ENCODE results near the gene ZNF670. TPM values are rescaled to one million over a fixed set of nuclear protein-coding genes. Genes with fewer than 3 reads are reported as not detected.
"Not testable (repeated sequence)": the region's sequence is repeated elsewhere in the genome, so short reads cannot be mapped to it uniquely, and the experiment has no call there.

The ZNF670 gene
- polyA plus RNA-seq, 3 donors, result 7.5 to 10.0 (median 8.3) TPM

DNA sequence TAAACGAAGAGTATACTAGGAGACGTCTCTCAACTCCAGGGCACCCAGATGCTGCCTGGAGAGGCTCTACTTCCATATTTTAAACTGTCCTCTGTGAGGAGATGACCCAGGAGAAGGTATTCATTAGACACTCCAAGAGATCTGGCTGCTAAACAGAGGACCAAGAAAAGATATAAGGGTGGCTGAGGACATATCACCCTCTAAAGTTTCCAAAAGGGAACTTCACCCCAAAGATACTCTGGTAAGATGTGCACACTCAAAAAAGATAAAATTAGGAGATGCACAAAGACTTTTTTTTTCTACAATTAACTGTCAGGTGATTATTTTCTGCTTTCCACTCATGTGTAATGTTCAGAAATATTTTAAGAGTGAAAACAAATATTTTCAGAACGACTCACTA lies 1.4 kb downstream of the ZNF670 start:
- no peak for DNase-seq (ENCODE audit: extremely low read depth in 1 of 11, low read depth in 9 of 11, low spot score in 4 of 11)

DNA sequence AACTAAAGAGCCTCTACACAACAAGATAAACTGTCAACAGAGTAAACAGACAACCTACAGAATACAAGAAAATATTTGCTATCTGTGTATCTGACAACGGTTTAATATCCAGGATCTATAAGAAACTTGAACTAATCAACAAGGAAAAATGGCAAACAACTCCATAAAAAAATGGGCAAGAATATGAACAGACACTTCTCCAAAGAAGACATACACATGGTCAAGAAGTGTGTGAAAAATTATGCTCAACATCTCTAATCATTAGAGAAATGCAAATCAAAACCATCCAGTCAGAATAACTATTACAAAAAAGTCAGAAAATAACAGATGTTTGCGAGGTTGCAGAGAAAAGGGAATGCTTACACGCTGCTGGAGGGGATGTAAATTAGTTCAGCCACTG lies 8.0 kb downstream of the ZNF670 start:
- no peak for DNase-seq (ENCODE audit: extremely low read depth in 1 of 11, low read depth in 9 of 11, low spot score in 4 of 11)

DNA sequence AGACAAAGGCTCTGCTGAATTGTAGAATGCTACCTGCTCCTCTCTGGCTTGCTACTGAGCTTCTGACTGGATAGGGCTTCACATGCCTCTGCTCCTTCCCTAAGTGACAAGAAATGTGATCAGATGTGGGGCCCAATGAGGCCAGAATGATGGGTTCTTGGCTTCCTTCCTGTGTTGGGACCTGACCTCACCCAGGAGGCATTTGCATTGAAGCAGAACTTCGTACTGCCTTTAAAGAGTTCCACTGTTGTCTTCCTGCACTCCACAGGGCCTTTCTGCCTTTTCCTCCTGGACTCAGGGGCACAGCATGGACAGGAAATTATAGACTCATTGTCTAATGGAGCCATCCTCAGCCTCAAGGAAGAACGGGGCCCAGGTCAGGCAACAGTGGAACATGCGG lies 14.3 kb downstream of the ZNF670 start:
- no peak for DNase-seq (ENCODE audit: extremely low read depth in 1 of 11, low read depth in 9 of 11, low spot score in 4 of 11)

DNA sequence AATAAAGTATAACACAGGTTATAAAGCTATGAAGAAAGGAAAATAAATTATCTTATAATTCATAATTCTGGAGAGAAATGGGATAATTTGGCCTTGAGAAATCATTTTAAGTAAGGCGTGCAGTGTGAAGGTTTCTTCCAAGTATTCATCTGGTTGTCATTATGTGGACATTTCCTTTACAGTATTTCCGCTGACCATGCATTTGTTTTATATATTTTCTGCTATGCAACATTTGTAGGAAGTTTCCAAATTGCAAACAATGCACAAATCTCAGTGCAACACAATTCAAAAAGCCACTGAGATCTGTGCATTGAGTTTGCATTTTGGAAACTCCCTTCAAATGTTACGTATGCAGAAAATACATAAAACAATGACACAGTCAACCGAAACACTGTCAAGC lies 17.8 kb downstream of the ZNF670 start:
- no peak for DNase-seq (ENCODE audit: extremely low read depth in 1 of 11, low read depth in 9 of 11, low spot score in 4 of 11)

DNA sequence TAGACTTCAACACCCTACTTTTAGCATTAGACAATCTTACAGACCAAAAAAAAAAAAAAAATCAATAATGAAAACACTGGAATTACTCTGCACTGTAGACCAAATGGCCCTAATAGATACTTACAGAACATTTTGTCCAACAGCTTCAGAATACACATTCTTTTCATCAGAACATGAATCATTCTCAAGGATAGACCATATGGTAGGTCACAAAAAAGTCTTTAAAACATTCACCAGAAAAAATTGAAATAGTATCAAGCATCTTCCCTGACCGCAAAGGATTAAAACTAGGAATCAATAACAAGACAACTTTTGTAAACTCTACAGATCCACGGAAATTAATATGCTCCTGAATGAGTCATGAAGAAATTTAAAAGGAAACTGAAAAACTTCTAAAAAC lies 22.5 kb downstream of the ZNF670 start:
- no peak for DNase-seq (ENCODE audit: extremely low read depth in 1 of 11, low read depth in 9 of 11, low spot score in 4 of 11)

DNA sequence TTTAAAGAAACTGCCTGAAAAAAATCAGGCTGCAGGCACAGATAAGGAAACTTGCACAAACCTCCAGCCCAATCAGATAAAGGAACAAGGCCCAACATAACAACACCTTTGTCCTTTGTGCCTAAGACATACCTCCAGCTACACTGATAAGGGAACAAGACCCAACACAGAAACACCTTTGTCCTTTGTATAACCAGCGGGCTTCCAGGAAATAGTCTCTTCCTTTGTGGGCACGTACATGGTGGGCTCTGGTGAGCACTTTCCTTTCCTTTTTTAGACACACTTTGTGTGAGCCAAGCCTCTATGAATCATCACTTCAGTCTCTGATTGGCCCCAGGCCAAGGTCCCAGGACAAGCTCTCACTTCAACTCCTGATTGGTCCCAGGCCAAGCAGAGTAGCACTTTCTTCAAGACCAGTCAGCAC lies 23.6 kb downstream of the ZNF670 start:
- DNase-seq (ENCODE audit: extremely low read depth in 1 of 11, low read depth in 9 of 11, low spot score in 4 of 11), result no peak

DNA sequence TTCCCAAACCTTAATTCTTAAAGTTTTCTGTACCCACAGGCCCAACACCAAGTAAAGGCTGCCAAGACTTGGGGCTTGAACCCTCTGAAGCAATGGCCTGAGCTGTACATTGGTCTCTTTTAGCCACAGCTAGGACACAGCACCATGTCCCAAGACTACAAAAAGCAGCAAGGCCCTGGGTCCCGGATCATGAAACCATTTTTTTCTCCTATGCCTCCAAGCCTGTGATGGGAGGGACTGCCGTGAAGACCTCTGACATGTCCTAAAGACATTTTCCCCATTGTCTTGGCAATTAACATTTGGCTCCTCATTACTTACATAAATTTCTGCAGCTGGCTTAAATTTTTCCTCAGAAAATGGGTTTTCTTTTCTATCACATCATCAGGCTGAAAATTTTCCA lies 30.9 kb downstream of the ZNF670 start:
- DNase-seq (ENCODE audit: extremely low read depth in 1 of 11, low read depth in 9 of 11, low spot score in 4 of 11), result no peak

DNA sequence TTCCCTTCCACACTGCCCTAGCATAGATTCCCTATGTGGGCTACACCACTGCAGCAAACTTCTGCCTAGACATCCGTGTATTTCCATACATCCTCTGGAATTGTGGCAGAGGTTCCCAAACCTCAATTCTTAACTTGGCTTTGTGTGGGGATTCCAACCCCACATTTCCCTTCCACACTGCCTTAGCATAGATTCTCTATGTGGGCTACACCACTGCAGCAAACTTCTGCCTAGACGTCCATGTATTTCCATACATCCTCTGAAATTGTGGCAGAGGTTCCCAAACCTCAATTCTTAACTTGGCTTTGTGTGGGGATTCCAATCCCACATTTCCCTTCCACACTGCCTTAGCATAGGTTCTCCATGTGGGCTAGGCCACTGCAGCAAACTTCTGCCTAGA lies 31.4 kb downstream of the ZNF670 start:
- no peak for DNase-seq (ENCODE audit: extremely low read depth in 1 of 11, low read depth in 9 of 11, low spot score in 4 of 11)

DNA sequence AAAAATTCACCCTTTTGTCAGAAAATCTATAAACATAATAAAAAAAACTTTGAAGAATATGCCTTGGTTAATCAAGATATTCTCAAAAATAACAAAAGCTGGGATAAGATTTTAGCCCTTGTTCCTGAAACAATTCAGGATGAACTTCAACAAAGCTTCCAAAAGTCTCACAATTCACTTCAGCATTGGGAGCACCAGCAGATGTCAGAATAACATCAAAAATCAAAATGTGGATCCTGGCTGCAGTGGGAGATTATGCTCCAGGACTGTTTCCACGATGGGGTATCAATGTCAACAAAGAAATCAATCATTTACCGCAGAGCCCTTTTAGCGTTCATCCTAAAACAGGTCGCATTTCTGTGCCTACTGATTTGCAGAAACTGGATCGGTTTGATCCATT lies 35.2 kb downstream of the ZNF670 start:
- DNase-seq (ENCODE audit: extremely low read depth in 1 of 11, low read depth in 9 of 11, low spot score in 4 of 11), result no peak

DNA sequence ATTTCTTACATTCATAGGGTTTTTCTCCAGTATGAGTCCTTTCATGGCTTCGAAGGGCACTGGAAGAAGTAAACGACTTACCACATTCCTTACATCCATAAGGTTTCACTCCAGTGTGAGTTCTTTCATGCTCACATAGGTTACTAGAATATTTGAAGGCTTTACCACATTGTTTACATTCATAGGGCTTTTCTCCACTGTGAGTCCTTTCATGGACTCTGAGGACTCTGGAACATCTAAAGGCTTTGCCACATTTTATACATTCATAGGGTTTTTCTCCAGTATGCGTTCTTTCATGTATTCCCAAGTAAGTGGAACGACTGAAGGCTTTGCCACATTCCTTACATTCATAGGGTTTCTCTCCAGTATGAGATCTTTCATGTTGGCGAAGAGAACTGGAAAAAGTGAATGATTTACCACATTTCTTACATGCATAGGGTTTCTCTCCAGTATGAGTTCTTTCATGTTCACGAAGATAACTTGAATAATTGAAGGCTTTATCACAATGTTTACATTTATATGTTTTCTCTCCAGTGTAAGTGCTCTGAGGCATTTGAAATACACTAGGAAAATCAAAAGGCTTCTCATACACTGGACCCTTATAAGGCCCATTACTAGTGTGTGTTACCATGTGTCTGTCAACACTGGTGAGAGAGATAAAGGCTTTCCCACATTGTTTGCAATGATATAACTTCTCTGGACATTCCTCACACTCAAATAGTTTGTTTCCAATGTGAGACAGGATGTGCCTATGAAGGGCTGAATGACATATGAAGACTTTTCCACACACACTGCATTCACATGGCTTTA lies 40.9 kb downstream of the ZNF670 start:
- DNase-seq (ENCODE audit: extremely low read depth in 1 of 11, low read depth in 9 of 11, low spot score in 4 of 11), result no peak

DNA sequence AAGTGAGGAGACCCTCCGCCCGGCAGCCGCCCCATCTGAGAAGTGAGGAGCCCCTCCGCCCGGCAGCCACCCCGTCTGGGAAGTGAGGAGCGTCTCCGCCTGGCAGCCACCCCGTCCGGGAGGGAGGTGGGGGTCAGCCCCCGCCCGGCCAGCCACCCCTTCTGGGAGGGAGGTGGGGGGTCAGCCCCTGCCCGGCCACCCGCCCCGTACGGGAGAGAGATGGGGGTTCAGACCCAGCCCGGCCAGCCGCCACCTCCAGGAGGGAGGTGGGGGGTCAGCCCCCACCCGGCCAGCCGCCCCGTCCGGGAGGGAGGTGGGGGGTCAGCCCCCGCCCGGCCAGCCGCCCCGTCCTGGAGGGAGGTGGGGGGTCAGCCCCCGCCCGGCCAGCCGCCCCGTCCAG lies 46.3 kb downstream of the ZNF670 start:
- not testable (repeated sequence) for DNase-seq (ENCODE audit: extremely low read depth in 1 of 11, low read depth in 9 of 11, low spot score in 4 of 11)

Other genes with a start within 250 kb of the ZNF670 start
- 10 to 100 TPM; 52.4 to 63.4 (median 53.3) TPM for gene AHCTF1, start 146.9 kb downstream of the ZNF670 start, polyA plus RNA-seq (ENCODE audit: insufficient read length in 3 of 3)
- 1 to 10 TPM; 3.7 to 4.4 (median 4.2) TPM for gene ZNF695, start 70.8 kb downstream of the ZNF670 start, polyA plus RNA-seq (ENCODE audit: insufficient read length in 3 of 3)
- gene ZNF669, start 25.5 kb upstream of the ZNF670 start, polyA plus RNA-seq (ENCODE audit: insufficient read length in 3 of 3), result 10 to 100 TPM; 11.7 to 17.1 (median 15.5) TPM
- gene ZNF124, start 93.2 kb upstream of the ZNF670 start, polyA plus RNA-seq (ENCODE audit: insufficient read length in 3 of 3), result 10 to 100 TPM; 21.5 to 28.4 (median 27.6) TPM
- gene VN1R5, start 177.3 kb upstream of the ZNF670 start, polyA plus RNA-seq (ENCODE audit: insufficient read length in 3 of 3), result under 1 TPM in 1 of 3 donors, not detected in 2; 0.09 TPM